Measurements from ENCODE around the gene ERVFRD-1.
"Not testable (repeated sequence)": the region's sequence is repeated elsewhere in the genome, so short reads cannot be mapped to it uniquely, and the experiment has no call there.

ERVFRD-1 gene

DNA sequence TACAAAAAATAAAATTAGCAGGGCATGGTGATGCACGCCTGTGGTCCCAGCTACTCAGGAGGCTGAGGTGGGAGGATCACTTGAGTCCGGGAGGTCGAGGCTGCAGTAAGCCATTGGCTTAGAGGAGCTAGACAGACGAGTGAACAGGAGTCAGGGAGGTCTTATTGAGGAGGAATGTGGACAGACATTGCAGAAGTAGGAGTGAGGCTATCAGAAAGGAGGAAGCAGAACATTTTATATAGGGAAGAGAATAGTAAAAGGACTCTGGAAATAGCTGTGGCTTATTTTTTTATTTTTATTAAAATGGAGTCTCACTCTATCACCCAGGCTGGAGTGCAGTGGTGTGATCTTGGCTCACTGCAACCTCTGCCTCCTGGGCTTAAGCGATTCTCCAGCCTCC, 20.4 kb downstream of the ERVFRD-1 start:
- not testable (repeated sequence) for DNase-seq

DNA sequence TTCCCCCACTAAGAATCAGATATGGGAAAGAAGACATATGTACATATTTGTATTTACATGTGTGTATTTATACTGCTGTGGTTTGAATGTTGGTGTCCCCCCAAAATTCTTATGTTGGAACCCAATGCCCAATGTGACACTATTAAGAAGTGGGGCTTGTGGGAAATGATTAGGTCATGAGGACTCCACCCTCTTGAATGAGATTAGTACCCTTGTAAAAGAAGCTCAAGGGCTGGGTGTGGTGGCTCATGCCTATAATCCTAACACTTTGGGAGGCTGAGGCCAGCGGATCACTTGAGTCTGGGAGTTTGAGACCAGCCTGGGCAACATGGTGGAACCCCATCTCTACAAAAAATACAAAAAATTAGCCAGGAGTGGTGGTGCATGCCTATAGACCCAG, 21.8 kb downstream of the ERVFRD-1 start:
- DNase-seq, result no peak

DNA sequence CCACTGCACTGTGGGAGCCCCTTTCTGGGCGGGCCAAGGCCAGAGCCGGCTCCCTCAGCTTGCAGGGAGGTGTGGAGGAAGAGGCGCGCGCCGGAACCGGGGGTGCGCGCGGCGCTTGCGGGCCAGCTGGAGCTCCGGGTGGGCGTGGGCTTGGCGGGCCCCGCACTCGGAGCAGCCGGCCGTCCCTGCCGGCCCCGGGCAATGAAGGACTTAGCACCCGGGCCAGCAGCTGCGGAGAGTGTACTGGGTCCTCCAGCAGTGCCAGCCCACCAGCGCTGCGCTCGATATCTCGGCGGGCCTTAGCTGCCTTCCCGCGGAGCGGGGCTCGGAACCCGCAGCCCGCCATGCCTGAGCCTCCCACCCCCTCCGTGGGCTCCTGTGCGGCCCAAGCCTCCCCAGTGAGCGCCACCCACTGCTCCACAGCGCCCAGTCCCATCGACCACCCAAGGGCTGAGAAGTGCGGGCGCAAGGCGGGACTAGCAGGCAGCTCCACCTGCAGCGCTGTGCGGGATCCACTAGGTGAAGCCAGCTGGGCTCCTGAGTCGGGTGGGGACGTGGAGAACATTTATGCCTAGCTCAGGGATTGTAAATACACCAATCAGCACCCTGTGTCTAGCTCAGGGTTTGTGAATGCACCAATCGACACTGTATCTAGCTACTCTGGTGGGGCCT, 24.2 kb downstream of the ERVFRD-1 start:
- DNase-seq, result not testable (repeated sequence)

DNA sequence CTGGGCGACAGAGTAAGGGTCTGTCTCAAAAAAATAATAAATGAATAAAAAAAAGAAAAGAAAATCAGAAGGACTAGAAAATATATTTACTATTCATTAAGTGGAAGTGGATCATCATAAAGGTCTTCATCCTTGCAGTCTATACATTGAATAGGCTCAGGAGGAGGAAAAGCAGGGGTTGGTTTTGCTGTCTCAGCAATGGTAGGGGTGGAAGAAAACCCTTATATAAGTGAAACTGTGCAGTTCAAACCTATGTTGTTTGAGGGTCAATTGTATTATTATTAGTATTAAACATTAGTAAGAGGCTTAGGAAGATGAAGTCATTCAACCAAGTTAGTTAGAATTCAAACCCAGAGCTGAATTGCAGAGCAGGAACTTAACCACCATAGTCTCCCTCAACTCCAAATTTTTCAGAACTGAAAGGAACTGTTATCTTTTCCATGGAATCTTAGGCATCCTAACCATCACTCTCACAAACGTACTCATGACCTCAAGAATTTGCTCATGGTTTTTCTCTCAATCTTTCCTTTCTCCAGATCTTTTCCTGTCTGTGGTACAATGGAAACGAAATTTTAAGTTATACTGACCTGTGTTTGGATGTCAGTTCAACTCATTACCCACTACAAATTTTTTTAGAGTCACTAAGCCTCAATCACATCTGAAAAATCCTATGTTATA, 25.6 kb downstream of the ERVFRD-1 start:
- DNase-seq, result no peak

DNA sequence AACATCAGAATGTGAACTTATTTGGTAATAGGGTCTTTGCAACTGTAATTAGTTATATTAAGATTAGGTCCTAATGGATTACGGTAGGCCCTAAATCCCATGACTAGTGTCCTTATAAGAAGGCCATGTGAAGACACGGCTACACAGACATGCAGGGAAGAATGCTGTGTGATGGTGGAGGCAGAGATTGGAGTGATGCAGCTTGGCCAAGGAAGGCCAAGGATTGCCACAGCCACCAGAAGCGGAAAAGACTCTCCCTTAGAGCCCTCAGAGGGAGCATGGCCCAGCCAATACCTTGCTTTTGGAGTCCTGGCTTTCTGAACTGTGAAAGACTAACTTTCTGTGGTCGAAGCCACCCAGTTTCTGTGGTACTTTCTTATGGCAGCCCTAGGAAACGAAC, 27.6 kb downstream of the ERVFRD-1 start:
- DNase-seq, result no peak

DNA sequence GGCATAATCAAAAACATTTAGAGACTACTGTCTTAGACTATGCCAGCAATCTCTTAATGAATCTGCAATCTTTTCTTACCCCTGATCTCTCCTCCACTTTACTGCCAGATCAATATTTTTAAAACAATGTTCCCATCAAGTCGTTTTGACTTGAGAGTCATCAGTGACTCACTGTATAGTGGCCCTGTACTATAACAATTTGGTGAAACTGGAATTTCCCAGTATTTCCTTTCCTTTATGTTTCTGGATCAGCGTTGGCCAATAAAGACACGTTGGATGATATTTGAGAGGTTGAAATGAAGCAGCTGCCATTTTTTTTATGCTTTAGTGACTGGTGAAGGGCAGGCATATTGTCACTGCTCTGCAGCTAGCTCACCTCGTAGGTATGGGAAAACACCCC, 28.0 kb downstream of the ERVFRD-1 start:
- DNase-seq, result no peak

DNA sequence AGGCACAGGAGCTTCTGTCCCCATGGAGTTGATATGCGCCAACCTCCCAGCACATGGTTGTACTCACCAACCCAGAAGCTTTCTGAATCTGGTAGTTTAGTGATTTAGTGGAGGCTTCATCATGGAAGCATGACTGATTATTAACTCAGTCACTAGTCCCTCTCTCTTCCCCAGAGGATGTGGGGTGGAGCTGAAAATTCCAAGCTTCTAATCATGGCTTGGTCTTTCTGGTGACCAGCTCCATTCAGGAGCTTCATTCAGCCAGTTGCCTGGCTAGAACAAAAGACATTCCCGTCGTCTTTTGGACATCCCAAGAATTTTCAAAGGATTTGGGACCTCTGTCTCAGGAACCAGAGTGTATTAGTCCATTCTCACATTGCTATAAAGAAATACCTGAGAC, 31.2 kb downstream of the ERVFRD-1 start:
- no peak for DNase-seq

DNA sequence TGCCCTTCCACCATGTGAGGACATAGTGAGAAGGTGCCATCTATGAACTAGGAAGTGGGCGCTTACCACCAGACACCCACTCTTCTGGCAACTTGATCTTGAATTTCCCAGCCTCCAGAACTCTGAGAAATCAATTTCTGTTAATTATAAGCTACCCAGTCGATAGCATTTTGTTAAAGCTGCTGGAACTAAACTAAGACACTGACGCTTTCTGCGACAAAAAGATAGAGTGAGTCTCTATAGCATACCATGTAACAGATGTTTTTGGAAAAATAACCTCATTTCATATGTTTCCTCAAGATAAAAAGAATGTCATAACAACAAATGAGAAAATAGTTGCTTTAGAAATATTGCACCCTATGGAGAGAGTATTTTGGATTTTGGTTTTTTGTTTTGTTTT, 33.3 kb downstream of the ERVFRD-1 start:
- no peak for DNase-seq

DNA sequence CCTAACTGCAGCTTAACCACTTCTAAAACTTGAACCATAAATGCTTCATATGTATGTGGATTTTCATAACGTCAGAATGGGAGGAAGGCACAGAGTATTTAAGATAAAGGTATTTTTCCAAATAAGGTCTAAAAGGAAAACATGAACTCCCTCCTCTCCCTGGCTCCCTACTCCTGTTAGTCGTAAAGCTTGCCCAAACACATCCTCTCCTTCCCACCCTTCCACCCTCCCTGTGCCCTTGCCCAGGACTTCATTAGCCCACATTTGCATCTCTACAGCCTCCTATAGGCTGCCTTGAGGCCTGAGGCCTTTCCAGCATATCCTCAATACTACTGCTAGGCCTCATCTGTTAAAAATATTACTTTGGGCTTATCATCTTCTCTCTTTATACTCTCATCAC, 35.0 kb downstream of the ERVFRD-1 start:
- no peak for DNase-seq

DNA sequence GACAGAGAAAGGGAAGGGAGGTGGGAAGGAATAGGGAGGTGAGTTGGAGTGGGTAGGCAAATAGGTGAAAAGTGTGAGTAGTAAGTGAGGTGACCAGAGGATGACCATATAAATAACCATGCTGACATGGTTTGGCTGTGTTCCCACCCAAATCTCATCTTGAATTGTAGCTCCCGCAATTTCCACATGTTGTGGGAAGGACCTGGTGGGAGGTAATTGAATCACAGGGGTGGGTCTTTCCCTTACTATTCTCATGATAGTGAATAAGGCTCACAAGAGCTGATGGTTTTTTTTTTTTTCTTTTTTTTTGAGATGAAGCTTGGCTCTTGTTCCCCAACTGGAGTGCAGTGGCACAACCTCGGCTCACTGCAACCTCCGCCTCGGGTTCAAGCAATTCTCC, 39.4 kb downstream of the ERVFRD-1 start:
- DNase-seq, result no peak

DNA sequence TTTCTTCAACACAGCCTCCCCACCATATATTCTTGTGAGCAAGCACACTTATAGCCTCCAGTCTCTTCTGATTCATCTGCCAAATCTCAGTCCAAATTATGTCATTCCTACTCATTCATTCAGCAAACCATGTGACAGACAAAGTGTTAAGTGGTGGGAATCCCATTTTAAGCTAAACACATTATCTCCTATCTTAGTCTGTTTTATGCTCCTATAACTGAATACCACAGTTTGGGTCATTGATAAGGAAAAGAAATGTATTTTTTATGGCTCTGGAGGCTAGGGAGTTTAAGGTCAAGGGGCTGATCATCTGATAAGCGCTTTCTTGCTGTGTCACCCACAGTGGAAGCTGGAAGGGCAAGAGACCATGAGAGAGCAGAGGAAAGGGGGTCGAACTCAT, 41.8 kb downstream of the ERVFRD-1 start:
- DNase-seq, result no peak

DNA sequence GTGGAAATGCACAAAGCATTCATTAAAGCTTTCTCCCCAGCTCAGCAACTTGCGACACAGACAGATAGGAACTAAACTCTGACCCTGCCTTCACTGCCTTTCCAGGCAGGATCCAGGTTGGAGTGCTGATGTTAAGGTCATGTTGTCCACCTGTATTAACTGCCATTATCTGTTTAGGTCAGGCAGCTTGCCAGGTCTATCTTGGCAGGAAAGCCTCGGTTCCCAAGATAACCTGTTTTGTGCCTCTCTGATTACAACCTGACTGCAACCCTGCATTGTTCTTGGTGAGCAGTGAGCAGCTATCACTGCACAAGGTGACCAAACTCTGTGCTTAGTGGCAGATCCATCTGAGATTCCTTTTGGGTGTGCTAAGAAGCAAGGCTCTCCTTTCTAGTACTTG, 44.2 kb downstream of the ERVFRD-1 start:
- DNase-seq, result no peak

DNA sequence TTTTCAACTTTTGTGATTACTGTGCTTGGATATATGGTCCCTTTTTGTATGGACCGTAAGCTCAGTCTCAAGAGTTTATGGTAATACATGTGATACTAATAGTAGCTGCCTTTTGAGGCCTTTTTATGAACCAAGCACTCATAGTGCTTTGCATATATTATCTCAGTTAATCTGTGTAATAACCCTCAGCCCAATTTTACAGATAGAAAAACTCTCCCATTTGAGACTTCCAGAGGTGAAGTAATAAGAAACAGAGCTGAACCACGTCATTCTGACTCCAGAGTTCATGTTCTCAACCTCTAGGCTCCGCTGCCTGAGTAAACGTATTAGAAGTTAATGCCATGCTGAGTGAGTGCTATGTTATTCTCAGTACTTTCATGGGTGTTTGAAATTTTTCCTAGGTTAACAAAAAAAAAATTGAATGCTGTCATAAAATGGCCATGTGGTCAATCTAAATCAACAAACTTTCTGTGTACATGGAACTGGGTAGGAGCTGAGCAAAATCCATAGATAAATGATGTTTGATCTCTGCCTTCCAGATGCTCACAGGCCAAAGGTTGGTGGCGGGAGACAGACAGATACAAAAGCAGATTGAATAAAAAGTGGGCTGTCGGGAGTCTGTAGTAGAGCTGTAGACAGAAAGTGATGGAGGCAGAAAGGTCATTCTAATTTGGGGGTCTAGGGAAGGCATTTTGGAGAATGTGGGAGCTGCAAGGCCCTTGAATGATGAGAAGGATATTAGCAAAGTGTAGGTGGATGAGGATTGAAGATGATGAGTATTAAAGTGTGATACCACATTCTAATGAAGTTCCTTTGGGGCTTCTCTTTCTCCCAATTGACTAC, 44.8 kb downstream of the ERVFRD-1 start:
- no peak for DNase-seq

DNA sequence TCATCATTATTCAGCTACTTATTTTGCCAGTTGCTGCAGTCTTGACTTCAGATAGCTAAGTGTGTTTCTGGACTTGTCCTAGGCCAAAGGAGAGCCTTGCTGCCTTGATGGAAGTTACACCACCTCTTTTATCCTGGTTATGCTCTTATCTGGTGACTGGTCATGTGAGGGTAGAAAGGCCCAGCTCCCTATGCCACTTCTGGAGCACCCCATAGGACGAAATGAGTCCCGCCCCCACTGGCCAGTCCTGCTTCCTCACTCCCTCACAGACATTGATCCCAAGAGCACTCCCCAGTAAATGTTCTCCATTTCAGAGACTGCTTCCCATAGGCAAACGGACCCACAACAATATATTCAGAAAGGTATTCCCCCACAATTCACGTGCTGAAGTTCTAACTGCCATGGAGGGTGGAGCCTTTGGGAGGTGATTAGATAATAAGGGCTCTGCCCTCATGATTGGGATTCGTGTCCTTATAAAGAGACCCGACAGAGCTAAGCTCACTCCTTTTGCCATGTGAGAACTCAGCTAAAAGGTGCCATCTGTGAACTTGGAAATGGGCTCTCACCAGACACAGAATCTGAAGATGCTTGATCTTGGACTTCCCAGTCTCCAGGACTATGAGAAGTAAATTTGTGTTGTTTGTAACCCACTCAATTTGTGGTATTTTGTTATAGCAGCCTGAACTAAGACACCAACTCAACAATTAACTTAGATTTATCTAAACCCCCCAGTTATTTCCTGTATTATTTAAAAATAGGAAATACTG, 45.9 kb downstream of the ERVFRD-1 start:
- no peak for DNase-seq

DNA sequence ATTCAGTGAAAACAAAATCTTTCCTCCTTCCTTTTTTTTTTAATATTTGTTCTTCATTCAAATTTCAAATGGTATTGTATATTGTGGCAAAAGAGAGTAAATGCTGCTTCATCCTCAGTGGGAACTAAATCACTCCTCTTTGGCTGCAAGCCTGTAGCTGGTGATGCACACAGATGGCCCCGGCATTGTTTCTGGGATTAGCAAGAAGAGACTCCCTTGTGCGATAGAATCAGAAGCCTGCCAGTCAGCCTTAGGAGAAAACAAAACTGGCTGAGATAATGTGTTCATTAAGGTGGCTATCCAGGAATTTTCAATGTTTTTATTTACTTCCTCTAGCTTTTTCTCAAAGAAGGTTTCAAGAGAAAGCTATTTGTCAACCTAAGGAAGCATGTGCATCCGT, 46.7 kb downstream of the ERVFRD-1 start:
- peak in 20 of 56 donors; percentile 0 to 59 (median 14) for DNase-seq

DNA sequence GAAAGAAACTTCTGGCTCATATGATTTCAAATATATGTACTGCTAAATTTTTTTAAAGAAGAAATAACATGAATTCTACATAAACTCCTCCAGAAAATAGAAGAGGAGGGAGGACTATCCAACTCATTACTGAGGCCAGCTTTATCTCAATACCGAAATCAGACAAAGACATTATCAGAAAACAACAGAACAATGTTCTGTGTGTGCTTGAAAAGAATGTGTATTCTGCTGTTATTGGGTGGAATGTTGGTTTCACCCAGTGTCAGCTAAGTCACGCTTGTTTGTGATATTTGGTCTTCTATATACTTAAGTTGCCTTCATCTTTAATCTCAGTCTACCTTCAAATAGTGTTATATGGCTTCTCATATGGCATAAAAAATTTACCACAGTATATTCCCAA, 48.8 kb downstream of the ERVFRD-1 start:
- DNase-seq, result no peak

DNA sequence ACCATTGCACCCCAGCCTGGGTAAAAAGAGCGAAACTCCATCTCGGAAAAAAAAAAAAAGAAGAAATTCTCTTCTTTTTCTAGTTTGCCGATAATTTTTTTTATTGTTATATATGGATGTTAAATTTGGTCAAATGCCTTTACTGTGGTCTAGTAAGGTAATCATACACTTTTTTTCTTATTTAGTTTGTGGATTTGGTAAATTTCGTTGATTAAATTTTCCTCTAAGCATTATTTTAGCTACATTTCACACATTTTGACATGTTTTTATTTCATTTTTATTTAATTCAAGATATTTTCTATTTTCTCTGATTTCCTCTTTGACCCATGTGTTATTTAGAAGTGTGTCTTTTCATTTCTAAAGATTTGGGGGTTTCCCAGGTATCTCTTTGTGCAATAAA, 49.4 kb downstream of the ERVFRD-1 start:
- no peak for DNase-seq

DNA sequence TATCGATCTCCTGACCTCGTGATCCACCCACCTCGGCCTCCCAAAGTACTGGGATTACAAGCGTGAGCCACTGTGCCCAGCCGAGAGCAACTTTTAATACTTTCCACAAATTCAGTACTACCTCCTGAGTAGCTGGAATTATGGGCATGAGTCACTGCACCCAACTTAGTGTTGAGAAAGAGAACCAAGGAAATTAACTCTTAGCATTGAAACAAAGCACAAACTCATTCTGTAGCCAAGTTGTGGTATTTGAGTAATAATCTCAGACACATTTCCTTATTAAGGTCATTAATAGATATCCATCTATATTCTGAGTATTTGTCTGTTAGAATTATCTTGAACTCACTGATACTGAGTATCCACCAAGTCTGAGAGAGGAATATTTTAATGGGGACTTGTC, 53.1 kb downstream of the ERVFRD-1 start:
- no peak for DNase-seq

DNA sequence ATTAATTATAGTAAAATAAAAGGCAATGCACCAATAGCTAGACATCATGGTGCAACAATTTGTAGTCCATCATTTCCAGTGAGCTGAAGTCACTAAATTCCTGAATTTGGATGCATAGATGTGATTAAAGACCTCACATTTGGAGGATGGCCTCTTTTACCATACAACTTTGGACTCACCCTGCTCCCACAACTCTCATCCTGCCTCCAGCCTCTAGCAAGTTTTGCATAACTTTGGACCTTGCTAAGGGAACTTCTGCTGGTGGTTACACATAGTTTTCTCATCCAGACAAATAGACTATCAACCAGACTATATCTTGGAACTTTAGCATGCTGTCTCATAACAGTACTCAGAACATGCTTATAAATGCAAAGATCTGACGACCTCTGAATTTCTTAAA, 54.7 kb downstream of the ERVFRD-1 start:
- DNase-seq, result no peak

DNA sequence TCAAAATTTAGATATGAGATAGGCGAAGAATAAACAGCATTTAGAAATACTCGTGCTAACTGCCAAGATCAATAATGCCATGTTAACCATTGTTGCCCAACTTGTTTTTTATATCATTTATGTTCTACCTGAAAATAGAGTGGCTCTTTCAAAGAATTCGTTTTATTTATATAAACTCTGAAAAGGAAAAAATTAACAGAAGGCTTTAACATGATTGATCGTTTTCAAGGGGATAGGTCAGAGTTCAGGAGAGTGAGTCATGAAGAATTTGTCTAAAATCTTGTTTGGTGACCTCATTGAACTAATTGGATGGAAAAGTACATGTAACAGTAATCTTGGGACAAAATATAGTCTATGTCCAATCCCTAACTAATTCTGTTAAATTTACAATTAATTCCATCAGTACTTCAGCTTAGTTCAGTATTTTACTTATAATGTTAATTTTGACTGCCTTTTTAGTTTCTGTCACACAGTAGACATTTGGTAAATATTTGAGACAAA, 56.3 kb downstream of the ERVFRD-1 start:
- no peak for DNase-seq

DNA sequence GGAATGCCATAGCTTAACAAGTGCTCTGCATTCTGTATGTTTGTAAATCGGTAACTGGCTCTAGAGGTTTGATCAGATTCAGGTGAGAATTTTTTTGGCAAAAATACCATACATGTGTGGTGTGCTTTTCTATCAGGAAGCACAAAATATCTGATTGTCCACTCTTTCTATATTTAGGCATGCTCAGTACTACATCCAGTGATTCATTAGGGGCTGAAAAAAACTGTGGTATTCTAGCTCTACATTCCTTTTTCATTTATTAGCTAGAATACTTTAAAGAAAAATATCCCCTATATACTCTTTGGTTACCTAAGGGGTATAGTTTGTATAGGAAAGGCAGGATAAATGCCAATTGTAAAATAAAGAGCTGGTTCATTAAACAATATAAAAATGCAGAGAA, 56.8 kb downstream of the ERVFRD-1 start:
- DNase-seq, result no peak

DNA sequence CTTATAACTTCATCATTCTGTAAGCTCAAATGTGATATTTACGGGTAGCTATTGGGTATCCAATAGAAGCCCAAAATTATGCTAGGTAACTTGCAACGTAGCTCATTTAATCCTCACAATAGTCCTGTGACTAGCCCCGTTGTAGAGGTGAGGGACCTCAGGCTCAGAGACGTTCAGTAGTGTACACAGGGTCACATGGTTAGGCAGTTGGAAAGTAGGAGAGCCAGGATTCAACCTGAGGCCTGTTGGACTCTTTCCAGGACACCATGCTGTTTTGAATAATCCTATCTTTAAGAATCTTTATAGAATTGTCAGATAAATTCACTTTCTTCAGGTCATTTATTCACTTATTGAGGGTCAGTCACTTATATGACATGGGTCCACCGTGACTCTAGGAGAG, 58.2 kb downstream of the ERVFRD-1 start:
- no peak for DNase-seq

All from amygdala (tissue), 56 donors.